GM12878 (cell line): ENCODE measurements around the gene EFNA1. TPM values are rescaled to one million over a fixed set of nuclear protein-coding genes. Genes with fewer than 3 reads are reported as not detected.

Source experiments
- ATAC-seq: fragments of 200-7000 bp; cut with Tn5 transposase; 3 replicates; pipeline ENCODE4 v1.9.1; 2020; ENCODE audit warnings: mild to moderate bottlenecking, moderate library complexity
- BruUV-seq: library from RNA; stranded (reverse); fragments of 400-500 nt; replicated peaks from 2 replicates; lab custom pipeline; 2021; lab: Mats Ljungman, UMichigan
- CTCF ChIA-PET: fragments of 300-600 bp; sonication (Branson Sonifier 250); formaldehyde crosslinking; extraction: SDS; loops from one replicate; lab custom pipeline; 2021; ENCODE audit warnings: inconsistent platforms; lab: Yijun Ruan, JAX
- POLR2A ChIA-PET: fragments of 350-600 bp; formaldehyde crosslinking; extraction: SDS; loops from one replicate; lab custom pipeline; 2021; ENCODE audit warnings: inconsistent platforms; lab: Charles Lee
- RAD21 ChIA-PET: fragments of 300-600 bp; sonication (Branson Sonifier 250); formaldehyde crosslinking; loops from one replicate; lab custom pipeline; 2023; ENCODE audit warnings: antibody characterized with exemption; ENCODE audit not compliant: unreplicated experiment; lab: Charles Lee
- SMC1A ChIA-PET: fragments of 300-600 bp; sonication (Branson Sonifier 250); formaldehyde crosslinking; loops from one replicate; lab custom pipeline; 2023; ENCODE audit not compliant: unreplicated experiment, uncharacterized antibody; lab: Charles Lee
- DNase-seq: peaks from one replicate; pipeline ENCODE4 v3.0.0-alpha.2; 2011; ENCODE audit warnings: low read depth, low spot score
- FAIRE-seq: peaks from 3 replicates; lab custom pipeline; 2011; peaks lifted over from hg19 to GRCh38; lab: Jason Lieb, UNC
- H2AFZ ChIP-seq: 2 replicates; pipeline ENCODE4 v1.6.0; 2011; ENCODE audit warnings: low read depth, low read length, control low read depth; ENCODE audit not compliant: control insufficient read depth
- H3K27ac ChIP-seq: 2 replicates; pipeline ENCODE4 v1.5.1; 2011; ENCODE audit warnings: control low read depth; ENCODE audit not compliant: control insufficient read depth, insufficient read depth
- H3K27me3 ChIP-seq, 2 experiments: replicated peaks in 1 of 2; 2 replicates each; pipeline versions ENCODE4 v1.6.0 to v1.6.1; 2011; ENCODE audit warnings: low read length in 1 of 2; ENCODE audit not compliant: control insufficient read depth in 2 of 2, insufficient read depth in 2 of 2
- H3K36me3 ChIP-seq, 2 experiments: 2 replicates each; pipeline ENCODE4 v1.5.1; 2011; ENCODE audit warnings: low read length in 1 of 2; ENCODE audit not compliant: control insufficient read depth in 2 of 2, insufficient read depth in 2 of 2
- H3K4me1 ChIP-seq: 2 replicates; pipeline ENCODE4 v1.6.1; 2011; ENCODE audit warnings: mild to moderate bottlenecking, low read length, moderate library complexity, mixed read lengths; ENCODE audit not compliant: control insufficient read depth, insufficient read depth
- H3K4me2 ChIP-seq: 2 replicates; pipeline ENCODE4 v1.6.0; 2011; ENCODE audit warnings: control low read depth; ENCODE audit not compliant: control insufficient read depth, insufficient read depth
- H3K4me3 ChIP-seq: fragments of 200-600 bp; sonication (generic); 2 replicates; pipeline ENCODE4 v1.5.1; 2016
- H3K79me2 ChIP-seq: 2 replicates; pipeline ENCODE4 v1.6.0; 2011; ENCODE audit warnings: low read length; ENCODE audit not compliant: control insufficient read depth, insufficient read depth
- H3K9ac ChIP-seq: 2 replicates; pipeline ENCODE4 v1.8.0; 2011; ENCODE audit warnings: low read length, control low read depth, mixed read lengths; ENCODE audit not compliant: control insufficient read depth, insufficient read depth
- H3K9me3 ChIP-seq: replicated peaks from 3 replicates; pipeline ENCODE4 v1.5.1; 2011; ENCODE audit warnings: mild to moderate bottlenecking, low read length; ENCODE audit not compliant: control insufficient read depth, insufficient read depth
- H4K20me1 ChIP-seq: 2 replicates; pipeline ENCODE4 v1.6.0; 2011; ENCODE audit not compliant: control insufficient read depth, insufficient read depth
- CBX5 ChIP-seq: sonication (generic); IDR thresholded peaks from 2 replicates; pipeline ENCODE4 v1.6.1; 2016; ENCODE audit warnings: low read depth, moderate library complexity, mild to moderate bottlenecking, inconsistent platforms
- CHD1 ChIP-seq: IDR thresholded peaks from 2 replicates; pipeline ENCODE4 v1.6.1; 2012; ENCODE audit warnings: low read depth, low read length, improper control_type of control experiment
- HDAC2 ChIP-seq: fragments of 200-600 bp; sonication (generic); IDR thresholded peaks from 2 replicates; pipeline ENCODE4 v1.6.1; 2017
- MTA2 ChIP-seq: fragments of 450-650 bp; IDR thresholded peaks from 2 replicates; pipeline ENCODE4 v1.6.1; 2016; ENCODE audit warnings: low read depth, mild to moderate bottlenecking, moderate library complexity
- MYC ChIP-seq: IDR thresholded peaks from 2 replicates; pipeline ENCODE4 v1.6.1; 2011; ENCODE audit warnings: mild to moderate bottlenecking, low read length, moderate library complexity, inconsistent platforms; ENCODE audit not compliant: insufficient read depth, insufficient replicate concordance, insufficient read length, severe bottlenecking
- PAX8 ChIP-seq: fragments of 450-650 bp; IDR thresholded peaks from 2 replicates; pipeline ENCODE4 v1.6.1; 2017; ENCODE audit warnings: mild to moderate bottlenecking, moderate library complexity
- RAD21 ChIP-seq: IDR thresholded peaks from 2 replicates; pipeline ENCODE4 v1.6.1; 2011; ENCODE audit warnings: mild to moderate bottlenecking, low read depth, low read length, moderate library complexity; ENCODE audit not compliant: insufficient read depth
- RELA ChIP-seq: fragments of 450-650 bp; IDR thresholded peaks from 2 replicates; pipeline ENCODE4 v1.8.0; 2014; ENCODE audit warnings: borderline replicate concordance; ENCODE audit not compliant: partially characterized antibody
- SMARCA5 ChIP-seq: fragments of 450-650 bp; IDR thresholded peaks from 2 replicates; pipeline ENCODE4 v1.6.1; 2017; ENCODE audit warnings: mild to moderate bottlenecking
- SP1 ChIP-seq: IDR thresholded peaks from one replicate; pipeline ENCODE4 v1.6.1; 2011; ENCODE audit warnings: low read depth, low read length
- SREBF2 ChIP-seq: IDR thresholded peaks from 2 replicates; pipeline ENCODE4 v1.6.1; 2012; ENCODE audit warnings: mild to moderate bottlenecking, low read length
- SUPT20H ChIP-seq: IDR thresholded peaks from 2 replicates; pipeline ENCODE4 v1.6.1; 2011; ENCODE audit warnings: low read depth, mild to moderate bottlenecking, low read length, moderate library complexity, borderline replicate concordance; ENCODE audit not compliant: control insufficient read depth
- SUZ12 ChIP-seq: fragments of 200-600 bp; sonication (generic); IDR thresholded peaks from one replicate; pipeline ENCODE4 v1.6.1; 2018; ENCODE audit warnings: antibody characterized with exemption, mild to moderate bottlenecking; ENCODE audit not compliant: unreplicated experiment
- WRNIP1 ChIP-seq: IDR thresholded peaks from 2 replicates; pipeline ENCODE4 v1.6.1; 2011; ENCODE audit warnings: low read depth, low read length, improper control_type of control experiment, borderline replicate concordance
- WGBS: methylation state at CpG from one replicate; pipeline ENCODE4 v1.1.6; 2016; ENCODE audit warnings: low lambda C conversion rate; ENCODE audit not compliant: insufficient replicate concordance, insufficient coverage; ENCODE audit errors: missing lambda C conversion rate; 5-methylcytosine and 5-hydroxymethylcytosine counted together
- in situ Hi-C: fragments of 300-500 bp; cut with MboI; formaldehyde crosslinking; loops from 9 replicates; pipeline ENCODE4 v1.14.3; 2018; ENCODE audit warnings: mixed read lengths
- intact Hi-C: fragments of 100-400 bp; cut with micrococcal nuclease; formaldehyde crosslinking; loops from one replicate; pipeline ENCODE4 v1.14.2; 2022; ENCODE audit not compliant: unreplicated experiment
- polyA plus RNA-seq, 11 experiments: library from polyadenylated mRNA; depleted of rRNA in 4 of 11; unstranded in 6 of 11; stranded (reverse) in 5 of 11; fragments of >200 nt; fragmentation: Nextera tagmentation in 4 of 11; fragmentation: Illumina TruSeq in 1 of 11; extraction: Ambion mirVana in 4 of 11; extraction: Trizol in 1 of 11; gene quantifications; 1 replicate in 1 of 11; 2 replicates in 10 of 11; pipeline versions ENCODE4 v1.2.1 to v1.2.3, GENCODE V29; 2011 to 2016; ENCODE audit warnings: inconsistent platforms in 2 of 11, missing spikeins in 2 of 11, low read depth in 1 of 11
- total RNA-seq, 4 experiments: library from RNA; depleted of rRNA in 3 of 4; stranded (reverse); fragments of >200 nt in 3 of 4; fragmentation: Illumina TruSeq in 1 of 4; extraction: Trizol in 1 of 4; gene quantifications; 2 replicates each; pipeline versions ENCODE4 v1.2.1 to v1.2.3, GENCODE V29; 2013 to 2021
- TF ChIP-seq, protein P1 (sequence below): fragments of 450-650 bp; IDR thresholded peaks from 2 replicates; pipeline ENCODE4 v1.6.1; 2017; ENCODE audit warnings: mild to moderate bottlenecking, moderate library complexity
- TF ChIP-seq, protein P2 (sequence below): fragments of 450-650 bp; IDR thresholded peaks from 2 replicates; pipeline ENCODE4 v1.6.1; 2016; ENCODE audit warnings: mild to moderate bottlenecking

Gene EFNA1
- total and polyA plus RNA-seq, 10 of the 15 experiments (the other 5 are each of a cell fraction or from before 2014, with no cell fraction given) = 0.13 to 7.5 (median 0.28) TPM; not detected in 5

DNA sequence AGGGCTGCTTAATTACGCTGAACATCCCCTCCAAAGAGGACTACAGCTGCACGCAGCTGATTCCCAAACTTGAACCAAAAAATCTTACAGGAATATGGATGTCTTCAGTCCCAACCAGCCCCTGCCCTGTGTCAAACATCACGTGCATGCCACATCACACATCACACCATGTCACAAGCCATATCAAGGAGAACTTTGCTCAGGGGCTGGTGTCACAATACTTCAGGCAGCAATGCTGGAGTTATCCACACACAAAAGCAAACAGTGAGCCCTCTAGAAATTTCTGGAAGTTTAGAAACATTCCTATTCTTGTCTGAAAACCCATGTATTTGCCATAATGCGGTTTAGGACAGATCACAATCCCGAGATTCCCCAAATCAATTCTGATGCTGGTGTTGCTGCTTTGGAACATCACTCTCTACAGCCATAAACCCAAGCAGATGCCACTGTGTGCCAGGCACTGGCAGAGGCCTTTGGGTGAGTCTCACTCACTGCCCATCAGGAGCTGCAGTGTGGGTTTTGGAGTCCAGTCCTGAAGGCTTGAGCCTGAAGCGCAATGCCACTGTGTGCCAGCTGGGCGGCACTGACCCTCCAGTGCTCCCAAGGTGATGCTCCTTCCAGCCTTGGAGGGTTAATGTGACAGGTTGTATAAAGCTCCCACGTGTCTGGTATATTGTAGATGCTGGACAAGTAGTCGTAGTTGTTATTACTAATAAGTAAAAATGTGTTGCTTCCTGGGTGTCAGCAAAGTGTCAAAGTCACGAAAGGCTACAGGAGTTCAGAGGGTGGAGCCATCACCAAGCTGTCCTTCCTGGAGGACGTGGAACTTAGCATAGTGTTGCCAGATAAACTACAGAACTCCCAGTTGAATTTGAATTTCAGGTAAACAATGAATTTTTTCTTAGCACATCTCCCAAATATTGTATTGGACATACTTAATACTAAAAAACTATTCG, 20.1 kb upstream of the EFNA1 start:
- Histone ChIP-seq H3K27ac (no peak overlapping the region), H3K36me3 (no peaks in the 10 kb centered on the region), H3K4me1 (no peaks in the 10 kb centered on the region), H3K27me3 (no peaks in the 10 kb centered on the region), H3K4me3 (no peak overlapping the region), H3K9ac (no peak overlapping the region), H4K20me1 (no peaks in the 10 kb centered on the region), H3K79me2 (no peaks in the 10 kb centered on the region), H3K9me3 (no peaks in the 10 kb centered on the region), H3K4me2 (no peak overlapping the region), H2AFZ (no peak overlapping the region)
- WGBS = 14% methylated on average over 12 of the region's 12 CpGs
- ChIA-PET RAD21 (interaction anchor here (0.5 kb wide), 1 partner anchor 8 kb away, joined by 5 read pairs; no protein-coding TSS in a partner anchor), CTCF (interaction anchor here (0.8 to 3.0 kb wide), 5 partner anchors 8 to 65 kb away, joined by 3 to 9 read pairs (median 3); partner anchors contain the start of gene KRTCAP2), POLR2A (interaction anchor here (0.6 to 1.3 kb wide), 2 partner anchors 13 to 254 kb away, joined by 3 read pairs; no protein-coding TSS in a partner anchor), SMC1A (interaction anchor here (0.6 to 2.1 kb wide), 4 partner anchors 10 to 65 kb away, joined by 3 to 6 read pairs (median 5); partner anchors contain the start of gene KRTCAP2)
- FAIRE-seq (no peak), ATAC-seq (no peak), DNase-seq (no peak)
- in situ Hi-C loops = no loop called here
- intact Hi-C loops = no loop called here
- no TSS peak for BruUV-seq
- TF ChIP-seq PAX8 = no peak
- TF ChIP-seq RELA = no peak
- no peak for TF ChIP-seq SMARCA5
- TF ChIP-seq, protein P1, sequence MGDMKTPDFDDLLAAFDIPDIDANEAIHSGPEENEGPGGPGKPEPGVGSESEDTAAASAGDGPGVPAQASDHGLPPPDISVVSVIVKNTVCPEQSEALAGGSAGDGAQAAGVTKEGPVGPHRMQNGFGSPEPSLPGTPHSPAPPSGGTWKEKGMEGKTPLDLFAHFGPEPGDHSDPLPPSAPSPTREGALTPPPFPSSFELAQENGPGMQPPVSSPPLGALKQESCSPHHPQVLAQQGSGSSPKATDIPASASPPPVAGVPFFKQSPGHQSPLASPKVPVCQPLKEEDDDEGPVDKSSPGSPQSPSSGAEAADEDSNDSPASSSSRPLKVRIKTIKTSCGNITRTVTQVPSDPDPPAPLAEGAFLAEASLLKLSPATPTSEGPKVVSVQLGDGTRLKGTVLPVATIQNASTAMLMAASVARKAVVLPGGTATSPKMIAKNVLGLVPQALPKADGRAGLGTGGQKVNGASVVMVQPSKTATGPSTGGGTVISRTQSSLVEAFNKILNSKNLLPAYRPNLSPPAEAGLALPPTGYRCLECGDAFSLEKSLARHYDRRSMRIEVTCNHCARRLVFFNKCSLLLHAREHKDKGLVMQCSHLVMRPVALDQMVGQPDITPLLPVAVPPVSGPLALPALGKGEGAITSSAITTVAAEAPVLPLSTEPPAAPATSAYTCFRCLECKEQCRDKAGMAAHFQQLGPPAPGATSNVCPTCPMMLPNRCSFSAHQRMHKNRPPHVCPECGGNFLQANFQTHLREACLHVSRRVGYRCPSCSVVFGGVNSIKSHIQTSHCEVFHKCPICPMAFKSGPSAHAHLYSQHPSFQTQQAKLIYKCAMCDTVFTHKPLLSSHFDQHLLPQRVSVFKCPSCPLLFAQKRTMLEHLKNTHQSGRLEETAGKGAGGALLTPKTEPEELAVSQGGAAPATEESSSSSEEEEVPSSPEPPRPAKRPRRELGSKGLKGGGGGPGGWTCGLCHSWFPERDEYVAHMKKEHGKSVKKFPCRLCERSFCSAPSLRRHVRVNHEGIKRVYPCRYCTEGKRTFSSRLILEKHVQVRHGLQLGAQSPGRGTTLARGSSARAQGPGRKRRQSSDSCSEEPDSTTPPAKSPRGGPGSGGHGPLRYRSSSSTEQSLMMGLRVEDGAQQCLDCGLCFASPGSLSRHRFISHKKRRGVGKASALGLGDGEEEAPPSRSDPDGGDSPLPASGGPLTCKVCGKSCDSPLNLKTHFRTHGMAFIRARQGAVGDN = no peak
- no peak for TF ChIP-seq CBX5
- TF ChIP-seq SP1 = no peak
- no peak for TF ChIP-seq SUPT20H
- no peak for TF ChIP-seq SREBF2
- TF ChIP-seq SUZ12 = no peak
- TF ChIP-seq, protein P2, sequence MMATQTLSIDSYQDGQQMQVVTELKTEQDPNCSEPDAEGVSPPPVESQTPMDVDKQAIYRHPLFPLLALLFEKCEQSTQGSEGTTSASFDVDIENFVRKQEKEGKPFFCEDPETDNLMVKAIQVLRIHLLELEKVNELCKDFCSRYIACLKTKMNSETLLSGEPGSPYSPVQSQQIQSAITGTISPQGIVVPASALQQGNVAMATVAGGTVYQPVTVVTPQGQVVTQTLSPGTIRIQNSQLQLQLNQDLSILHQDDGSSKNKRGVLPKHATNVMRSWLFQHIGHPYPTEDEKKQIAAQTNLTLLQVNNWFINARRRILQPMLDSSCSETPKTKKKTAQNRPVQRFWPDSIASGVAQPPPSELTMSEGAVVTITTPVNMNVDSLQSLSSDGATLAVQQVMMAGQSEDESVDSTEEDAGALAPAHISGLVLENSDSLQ = no peak
- no peak for TF ChIP-seq RAD21
- no peak for TF ChIP-seq HDAC2
- TF ChIP-seq MYC = no peak
- no peak for TF ChIP-seq MTA2
- no peak for TF ChIP-seq CHD1
- TF ChIP-seq WRNIP1 = no peak
